ENCODE results near the gene PGAM4. TPM values are rescaled to one million over a fixed set of nuclear protein-coding genes. Genes with fewer than 3 reads are reported as not detected.

PGAM4 gene
- total RNA-seq: 0.13 TPM
- polyA plus RNA-seq (ENCODE audit: insufficient read depth in 1 of 8, insufficient read length in 8 of 8, low replicate concordance in 1 of 8): under 1 TPM in 2 of 8 donors, not detected in 6; 0.26 to 0.48 TPM
- long read RNA-seq, donor 1: 0 reads
- long read RNA-seq, donor 2: 0 reads
- long read RNA-seq, donor 3: 0 reads
- long read RNA-seq, donor 4: 0 reads
- long read RNA-seq, donor 5: 0 reads
- long read RNA-seq, donor 6: 0 reads
- long read RNA-seq, donor 7: 0 reads
- long read RNA-seq, donor 8: 0 reads
- long read RNA-seq, donor 9: 0 reads
- long read RNA-seq, donor 10: 0 reads
- long read RNA-seq, donor 11: 0 reads

DNA sequence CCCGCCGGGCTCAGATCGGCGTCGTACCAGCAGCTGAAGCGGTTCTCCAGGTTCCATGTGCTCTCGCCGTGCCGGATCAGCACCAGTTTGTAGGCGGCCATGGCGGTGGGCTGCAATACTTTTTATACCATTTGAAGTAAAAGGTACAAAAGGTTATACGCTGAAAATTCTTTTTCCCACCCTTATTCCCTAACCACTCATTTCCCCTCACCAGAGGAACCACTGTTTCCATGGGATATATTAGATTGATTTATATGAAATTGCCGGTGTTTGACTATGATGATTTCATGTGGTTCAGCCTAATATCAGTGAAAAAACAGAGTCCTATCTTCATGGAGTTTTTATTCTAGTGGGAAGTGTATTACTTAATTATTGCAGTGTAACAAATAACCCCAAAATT, at the start of gene PGAM4:
Gene PGAM4 (minus strand): TSS at position 101 of the 400 bp plus-strand sequence. CDS start 0 bp downstream, at position 101.
- Histone ChIP-seq H3K9me3 (replicated peaks; ENCODE audit: control insufficient read depth, low read depth, low read length) (no peaks in the 10 kb centered on the region), H3K4me3 (ENCODE audit: low read length) (no peak within 1 kb of the TSS), H3K27ac (ENCODE audit: low read length) (no peak within 1 kb of the TSS), H3K36me3 (ENCODE audit: control insufficient read depth, insufficient read depth, low read length) (no peaks in the 10 kb centered on the region), H3K4me1 (ENCODE audit: control insufficient read depth, insufficient read depth, low read length) (no peaks in the 10 kb centered on the region), H3K27me3 (ENCODE audit: control insufficient read depth, insufficient read depth, low read length) (no peaks in the 10 kb centered on the region)
- no peak for DNase-seq
- WGBS (ENCODE audit: insufficient coverage): no CpG with 5 or more reads among the region's 13 CpGs

GRCh38 chrX:78011846-78012245, 42.4 kb upstream of the PGAM4 start:
- Histone ChIP-seq H3K27ac (ENCODE audit: low read length) (no peak overlapping the region), H3K36me3 (ENCODE audit: control insufficient read depth, insufficient read depth, low read length) (no peaks in the 10 kb centered on the region), H3K27me3 (ENCODE audit: control insufficient read depth, insufficient read depth, low read length) (no peaks in the 10 kb centered on the region), H3K4me1 (ENCODE audit: control insufficient read depth, insufficient read depth, low read length) (no peaks in the 10 kb centered on the region), H3K9me3 (replicated peaks; ENCODE audit: control insufficient read depth, low read depth, low read length) (peaks cover 2% of the 10 kb centered on the region), H3K4me3 (ENCODE audit: low read length) (no peak overlapping the region)
- no peak for DNase-seq
- WGBS (ENCODE audit: insufficient coverage): no CpG with 5 or more reads among the region's 1 CpG

GRCh38 chrX:77979870-77980269, 10.4 kb upstream of the PGAM4 start:
- no peak overlapping the region for H3K4me3 ChIP-seq (ENCODE audit: low read length)
- H3K27ac ChIP-seq (ENCODE audit: low read length): no peak overlapping the region
- WGBS (ENCODE audit: insufficient coverage): no CpG with 5 or more reads among the region's 4 CpGs
- peaks cover 3% of the 10 kb centered on the region for H3K27me3 ChIP-seq (ENCODE audit: control insufficient read depth, insufficient read depth, low read length)
- H3K4me1 ChIP-seq (ENCODE audit: control insufficient read depth, insufficient read depth, low read length): no peaks in the 10 kb centered on the region
- no peaks in the 10 kb centered on the region for H3K9me3 ChIP-seq (replicated peaks; ENCODE audit: control insufficient read depth, low read depth, low read length)
- DNase-seq: no peak
- H3K36me3 ChIP-seq (ENCODE audit: control insufficient read depth, insufficient read depth, low read length): no peaks in the 10 kb centered on the region

DNA sequence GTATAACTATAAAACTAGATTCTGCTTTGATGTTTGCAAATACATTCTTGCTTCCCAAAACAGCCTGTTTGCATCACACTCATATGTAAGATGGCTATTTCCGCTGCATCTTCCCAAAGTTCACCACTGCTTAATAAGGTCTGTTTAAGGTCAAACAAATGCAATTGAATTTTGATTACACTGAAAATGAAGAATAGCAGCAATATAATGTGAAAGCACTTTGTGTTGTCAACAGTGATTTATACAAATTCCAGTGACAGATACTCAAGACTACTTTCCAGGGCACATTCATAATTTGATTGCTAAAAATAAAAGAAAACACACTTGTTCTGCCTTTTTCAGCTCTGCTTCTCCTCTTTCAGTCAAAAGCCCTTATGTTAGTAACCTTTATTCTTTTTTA, 8.1 kb upstream of the PGAM4 start:
- no CpG with 5 or more reads among the region's 1 CpG for WGBS (ENCODE audit: insufficient coverage)

DNA sequence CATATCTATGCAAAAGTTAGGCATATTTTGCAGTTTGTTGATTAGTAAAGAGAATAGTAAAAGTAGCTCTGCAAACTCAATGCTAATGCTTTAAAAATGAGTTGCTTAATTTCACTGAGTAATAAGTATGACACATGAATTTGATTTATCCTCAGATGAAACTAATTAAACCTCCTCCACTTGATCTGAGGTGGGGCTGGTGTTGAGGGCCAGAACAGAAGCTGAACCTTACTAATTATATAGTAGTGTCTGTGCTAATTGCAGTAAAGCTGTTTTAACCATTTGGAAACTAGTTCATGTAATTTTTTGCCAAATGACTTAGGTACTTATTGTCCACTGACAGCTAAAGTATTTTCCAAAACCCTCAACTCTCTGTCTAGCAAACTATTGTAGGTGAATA, 7.7 kb upstream of the PGAM4 start:
- Histone ChIP-seq H3K36me3 (ENCODE audit: control insufficient read depth, insufficient read depth, low read length) (no peaks in the 10 kb centered on the region), H3K4me3 (ENCODE audit: low read length) (no peak overlapping the region), H3K9me3 (replicated peaks; ENCODE audit: control insufficient read depth, low read depth, low read length) (no peaks in the 10 kb centered on the region), H3K27ac (ENCODE audit: low read length) (no peak overlapping the region), H3K27me3 (ENCODE audit: control insufficient read depth, insufficient read depth, low read length) (no peaks in the 10 kb centered on the region), H3K4me1 (ENCODE audit: control insufficient read depth, insufficient read depth, low read length) (no peaks in the 10 kb centered on the region)
- no peak for DNase-seq

More for the DNA sequence above, 8.1 kb upstream of the PGAM4 start:
- Histone ChIP-seq H3K9me3 (replicated peaks; ENCODE audit: control insufficient read depth, low read depth, low read length) (no peaks in the 10 kb centered on the region), H3K36me3 (ENCODE audit: control insufficient read depth, insufficient read depth, low read length) (no peaks in the 10 kb centered on the region), H3K27me3 (ENCODE audit: control insufficient read depth, insufficient read depth, low read length) (no peaks in the 10 kb centered on the region), H3K4me3 (ENCODE audit: low read length) (no peak overlapping the region), H3K27ac (ENCODE audit: low read length) (no peak overlapping the region), H3K4me1 (ENCODE audit: control insufficient read depth, insufficient read depth, low read length) (no peaks in the 10 kb centered on the region)
- no peak for DNase-seq

GRCh38 chrX:77975755-77976154, 6.3 kb upstream of the PGAM4 start:
- Histone ChIP-seq H3K4me3 (ENCODE audit: low read length) (no peak overlapping the region), H3K4me1 (ENCODE audit: control insufficient read depth, insufficient read depth, low read length) (no peaks in the 10 kb centered on the region), H3K36me3 (ENCODE audit: control insufficient read depth, insufficient read depth, low read length) (no peaks in the 10 kb centered on the region), H3K9me3 (replicated peaks; ENCODE audit: control insufficient read depth, low read depth, low read length) (no peaks in the 10 kb centered on the region), H3K27ac (ENCODE audit: low read length) (no peak overlapping the region), H3K27me3 (ENCODE audit: control insufficient read depth, insufficient read depth, low read length) (no peaks in the 10 kb centered on the region)
- DNase-seq: no peak
- WGBS (ENCODE audit: insufficient coverage): no CpG with 5 or more reads among the region's 2 CpGs

DNA sequence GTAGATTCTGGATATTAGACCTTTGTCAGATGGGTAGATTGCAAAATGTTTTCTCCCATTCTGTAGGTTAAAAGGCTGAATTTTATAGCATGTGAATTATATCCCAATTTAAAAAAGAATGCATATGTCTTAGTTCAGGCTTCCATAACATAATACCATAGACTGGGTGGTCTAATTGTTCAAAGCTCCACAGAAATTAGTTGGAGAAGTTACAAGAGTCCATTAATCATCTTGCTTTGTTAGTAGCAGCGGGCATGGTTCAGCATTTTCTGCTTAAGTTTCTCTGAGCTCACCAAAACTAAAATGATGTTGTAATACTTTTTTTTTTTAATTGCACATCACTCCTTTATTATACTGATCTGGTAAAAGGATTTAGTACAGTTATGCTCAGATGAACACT, 1.8 kb downstream of the PGAM4 start:
- no CpG with 5 or more reads among the region's 1 CpG for WGBS (ENCODE audit: insufficient coverage)
- DNase-seq: no peak
- Histone ChIP-seq H3K27me3 (ENCODE audit: control insufficient read depth, insufficient read depth, low read length) (no peaks in the 10 kb centered on the region), H3K9me3 (replicated peaks; ENCODE audit: control insufficient read depth, low read depth, low read length) (no peaks in the 10 kb centered on the region), H3K36me3 (ENCODE audit: control insufficient read depth, insufficient read depth, low read length) (no peaks in the 10 kb centered on the region), H3K4me1 (ENCODE audit: control insufficient read depth, insufficient read depth, low read length) (no peaks in the 10 kb centered on the region), H3K4me3 (ENCODE audit: low read length) (no peak overlapping the region), H3K27ac (ENCODE audit: low read length) (no peak overlapping the region)

GRCh38 chrX:77966361-77966760, 3.1 kb downstream of the PGAM4 start:
- no peaks in the 10 kb centered on the region for H3K4me1 ChIP-seq (ENCODE audit: control insufficient read depth, insufficient read depth, low read length)

DNA sequence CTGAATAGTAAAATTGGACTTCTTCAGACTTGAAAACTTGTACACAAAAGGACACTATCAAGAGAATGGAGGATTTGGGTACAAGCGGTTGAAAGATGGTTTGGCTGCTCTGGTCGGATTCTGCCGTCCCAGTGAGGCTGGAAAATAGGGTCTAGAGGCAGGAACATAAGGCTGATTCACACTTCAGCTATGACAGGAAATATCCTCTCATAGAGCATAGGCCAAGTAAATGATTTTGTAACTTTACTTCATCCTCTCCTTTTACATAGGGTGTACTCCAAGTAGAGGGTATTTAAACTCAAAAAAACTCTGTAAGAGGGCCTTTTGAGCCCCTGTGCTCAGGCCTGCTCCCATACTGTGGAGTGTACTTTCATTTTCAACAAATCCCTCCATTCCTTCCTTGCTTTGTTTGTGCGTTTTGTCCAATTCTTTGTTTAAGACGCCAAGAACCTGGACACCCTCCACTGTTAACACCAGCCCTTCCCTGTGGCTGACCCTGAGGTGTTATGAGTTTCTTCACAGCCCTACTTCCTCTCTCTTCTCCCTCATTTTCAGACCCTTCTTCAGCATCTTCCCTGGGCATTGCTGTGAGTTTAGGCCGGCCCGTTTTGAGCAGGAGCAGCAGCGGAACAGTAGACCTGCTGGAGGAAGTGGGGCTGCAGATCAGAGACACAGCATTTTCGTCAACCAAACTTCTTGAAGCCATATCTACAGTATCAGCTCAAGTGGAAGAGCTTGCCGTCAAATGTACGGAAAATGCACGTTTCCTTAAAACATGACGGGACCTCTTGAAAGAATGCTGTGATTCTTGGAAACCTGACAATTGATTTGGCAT, 7.2 kb downstream of the PGAM4 start:
- no peaks in the 10 kb centered on the region for H3K36me3 ChIP-seq (ENCODE audit: control insufficient read depth, insufficient read depth, low read length)
- DNase-seq: no peak
- H3K27ac ChIP-seq (ENCODE audit: low read length): no peak overlapping the region
- H3K9me3 ChIP-seq (replicated peaks; ENCODE audit: control insufficient read depth, low read depth, low read length): no peaks in the 10 kb centered on the region
- no peaks in the 10 kb centered on the region for H3K4me1 ChIP-seq (ENCODE audit: control insufficient read depth, insufficient read depth, low read length)
- 67% methylated on average over 8 of the region's 13 CpGs for WGBS (ENCODE audit: insufficient coverage)
- H3K4me3 ChIP-seq (ENCODE audit: low read length): no peak overlapping the region
- no peaks in the 10 kb centered on the region for H3K27me3 ChIP-seq (ENCODE audit: control insufficient read depth, insufficient read depth, low read length)

More at GRCh38 chrX:77966361-77966760, 3.1 kb downstream of the PGAM4 start:
- no peak for DNase-seq
- 80% methylated on average over 1 of the region's 3 CpGs for WGBS (ENCODE audit: insufficient coverage)
- Histone ChIP-seq H3K36me3 (ENCODE audit: control insufficient read depth, insufficient read depth, low read length) (no peaks in the 10 kb centered on the region), H3K4me3 (ENCODE audit: low read length) (no peak overlapping the region), H3K27me3 (ENCODE audit: control insufficient read depth, insufficient read depth, low read length) (no peaks in the 10 kb centered on the region), H3K9me3 (replicated peaks; ENCODE audit: control insufficient read depth, low read depth, low read length) (no peaks in the 10 kb centered on the region), H3K27ac (ENCODE audit: low read length) (no peak overlapping the region)

DNA sequence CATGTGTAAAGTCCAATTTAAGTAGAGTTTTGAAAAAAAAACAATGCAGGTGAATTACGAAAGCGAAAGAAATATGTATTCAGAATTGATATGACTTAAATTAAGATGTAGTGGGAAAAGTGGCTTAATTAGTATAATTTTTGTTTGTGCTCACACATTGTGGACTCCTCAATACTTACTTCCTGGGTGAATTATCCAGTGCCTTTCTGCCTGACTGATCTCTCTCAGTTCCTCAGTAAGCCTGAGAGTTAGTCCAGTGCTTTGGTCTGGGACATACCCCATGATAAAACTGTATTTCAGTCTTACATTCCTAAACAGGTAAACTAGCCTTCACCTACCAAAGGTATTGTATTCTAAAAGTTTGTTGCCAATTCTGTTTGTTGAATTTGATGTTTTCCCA, 8.4 kb downstream of the PGAM4 start:
- no peak for DNase-seq
- Histone ChIP-seq H3K4me1 (ENCODE audit: control insufficient read depth, insufficient read depth, low read length) (no peaks in the 10 kb centered on the region), H3K9me3 (replicated peaks; ENCODE audit: control insufficient read depth, low read depth, low read length) (no peaks in the 10 kb centered on the region), H3K4me3 (ENCODE audit: low read length) (no peak overlapping the region), H3K27me3 (ENCODE audit: control insufficient read depth, insufficient read depth, low read length) (no peaks in the 10 kb centered on the region), H3K36me3 (ENCODE audit: control insufficient read depth, insufficient read depth, low read length) (no peaks in the 10 kb centered on the region), H3K27ac (ENCODE audit: low read length) (no peak overlapping the region)
- 81% methylated on average over 2 of the region's 2 CpGs for WGBS (ENCODE audit: insufficient coverage)

All from muscle of leg (tissue), 16 donors.